Keratinocyte (primary cell): ENCODE measurements around the gene DDX49. TPM values are rescaled to one million over a fixed set of nuclear protein-coding genes. Genes with fewer than 3 reads are reported as not detected.

ENCODE experiments used
- DNase-seq: peaks from one replicate; pipeline ENCODE4 v3.0.0-alpha.2; 2011; ENCODE audit warnings: low read depth, missing footprints, low spot score
- FAIRE-seq: peaks from 2 replicates; lab custom pipeline; 2011; peaks lifted over from hg19 to GRCh38; lab: Jason Lieb, UNC
- H2AFZ ChIP-seq: 2 replicates; pipeline ENCODE4 v1.6.0; 2012; ENCODE audit warnings: low read length, control low read depth, inconsistent platforms; ENCODE audit not compliant: control insufficient read depth
- H3K27ac ChIP-seq: 2 replicates; pipeline ENCODE4 v1.5.1; 2011; ENCODE audit warnings: low read length; ENCODE audit not compliant: control insufficient read depth, insufficient read depth
- H3K27me3 ChIP-seq: 3 replicates; pipeline ENCODE4 v1.6.0; 2011; ENCODE audit warnings: low read length; ENCODE audit not compliant: control insufficient read depth, insufficient read depth; ENCODE audit errors: extremely low read depth
- H3K36me3 ChIP-seq, 2 experiments: 2 replicates in 1 of 2; 3 replicates in 1 of 2; pipeline ENCODE4 v1.5.1; 2011; ENCODE audit warnings: low read length in 2 of 2, mild to moderate bottlenecking in 1 of 2; ENCODE audit not compliant: control insufficient read depth in 2 of 2, insufficient read depth in 2 of 2; ENCODE audit errors: extremely low read depth in 1 of 2
- H3K4me1 ChIP-seq: 3 replicates; pipeline ENCODE4 v1.5.1; 2011; ENCODE audit warnings: low read length; ENCODE audit not compliant: control insufficient read depth, insufficient read depth; ENCODE audit errors: extremely low read depth
- H3K4me2 ChIP-seq: 3 replicates; pipeline ENCODE4 v1.6.0; 2011; ENCODE audit warnings: low read depth, low read length; ENCODE audit not compliant: control insufficient read depth, insufficient read depth; ENCODE audit errors: extremely low read depth
- H3K4me3 ChIP-seq, 3 experiments: fragments of 200-600 bp in 1 of 3; sonication (generic) in 1 of 3; 2 replicates in 2 of 3; 3 replicates in 1 of 3; pipeline ENCODE4 v1.5.1; 2011 to 2016; ENCODE audit warnings: low read length in 3 of 3, mild to moderate bottlenecking in 3 of 3, control low read depth in 2 of 3, inconsistent platforms in 1 of 3, low read depth in 1 of 3, mixed read lengths in 1 of 3, mixed run types in 1 of 3, moderate library complexity in 1 of 3; ENCODE audit not compliant: control insufficient read depth in 2 of 3, insufficient read depth in 2 of 3; ENCODE audit errors: extremely low read depth in 1 of 3
- H3K79me2 ChIP-seq: 2 replicates; pipeline ENCODE4 v1.6.0; 2012; ENCODE audit warnings: low read length; ENCODE audit not compliant: control insufficient read depth, insufficient read depth
- H3K9ac ChIP-seq: 3 replicates; pipeline ENCODE4 v1.6.0; 2011; ENCODE audit warnings: low read length; ENCODE audit not compliant: control insufficient read depth, insufficient read depth; ENCODE audit errors: extremely low read depth
- H3K9me1 ChIP-seq: 3 replicates; pipeline ENCODE4 v1.6.0; 2011; ENCODE audit warnings: low read length; ENCODE audit not compliant: control insufficient read depth, insufficient read depth; ENCODE audit errors: extremely low read depth
- H3K9me3 ChIP-seq: 2 replicates; pipeline ENCODE4 v1.5.1; 2012; ENCODE audit warnings: low read depth, low read length; ENCODE audit not compliant: control insufficient read depth
- H4K20me1 ChIP-seq: 3 replicates; pipeline ENCODE4 v1.6.0; 2011; ENCODE audit warnings: low read length; ENCODE audit not compliant: control insufficient read depth, insufficient read depth; ENCODE audit errors: extremely low read depth
- EZH2 ChIP-seq: IDR thresholded peaks from one replicate; pipeline ENCODE4 v1.6.1; 2012; ENCODE audit warnings: inconsistent platforms, mild to moderate bottlenecking, low read length, moderate library complexity
- dilution Hi-C: fragments of 300-500 bp; cut with MboI; formaldehyde crosslinking; loops from one replicate; pipeline ENCODE4 v1.7.0; 2020; ENCODE audit warnings: low sequenced_read_pairs; ENCODE audit not compliant: extremely low pct_ligation_motif_present
- polyA plus RNA-seq, 5 experiments: library from polyadenylated mRNA; depleted of rRNA in 3 of 5; stranded (reverse) in 3 of 5; stranded (forward) in 1 of 5; unstranded in 1 of 5; fragments of >200 nt; gene quantifications; 1 replicate in 1 of 5; 2 replicates in 3 of 5; 3 replicates in 1 of 5; pipeline versions ENCODE4 v1.2.1 to v1.2.3, GENCODE V29; 2011 to 2012; ENCODE audit warnings: missing spikeins in 2 of 5, low read depth in 1 of 5, low replicate concordance in 1 of 5
- TF ChIP-seq, protein P1 (sequence below), 3 experiments: IDR thresholded peaks in 1 of 3; conservative IDR thresholded peaks in 1 of 3; optimal IDR thresholded peaks in 1 of 3; 2 replicates in 2 of 3; 3 replicates in 1 of 3; pipeline versions ENCODE3 to v1.5.1; 2011; ENCODE audit warnings: low read length in 3 of 3, mild to moderate bottlenecking in 3 of 3, moderate library complexity in 2 of 3, control low read depth in 1 of 3, inconsistent platforms in 1 of 3; ENCODE audit not compliant: insufficient read depth in 2 of 3; ENCODE audit errors: extremely low read depth in 1 of 3

DDX49 gene
- polyA plus RNA-seq, 1 donor (not counting 4 experiments of a cell fraction or from before 2014, with no cell fraction given) = 39.2 TPM

DNA sequence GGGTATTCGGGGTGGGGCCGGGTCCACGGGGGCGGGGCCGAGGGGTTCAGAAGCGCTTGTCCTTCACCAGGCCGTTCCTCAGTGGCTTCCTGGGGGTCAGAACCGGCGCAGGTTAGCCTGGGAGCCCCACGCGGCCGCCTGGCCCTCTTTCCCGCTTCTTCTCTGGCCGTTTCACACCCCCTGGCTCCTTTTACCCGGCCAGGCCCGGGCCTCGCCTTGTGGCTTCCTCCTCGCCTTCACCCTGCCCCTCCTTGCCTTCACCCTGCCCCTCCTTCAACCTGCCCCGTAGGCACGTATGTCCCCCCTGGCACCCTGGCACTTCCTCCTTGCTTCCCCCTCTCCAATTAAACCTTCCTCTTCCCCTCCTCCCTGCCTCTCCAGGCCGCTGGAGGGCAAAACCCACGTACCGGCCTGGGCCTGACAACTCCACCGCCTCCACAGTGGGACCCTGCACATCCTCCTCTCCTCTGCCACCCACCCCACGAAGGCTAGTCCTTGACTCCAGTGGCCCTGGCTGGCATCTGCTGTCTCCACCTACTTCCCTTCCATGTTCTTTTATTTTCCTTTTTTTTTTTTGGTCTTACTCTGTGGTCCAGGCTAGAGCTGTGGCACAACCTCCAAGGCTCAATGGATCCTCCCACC lies 48.9 kb upstream of the DDX49 start:
- Histone ChIP-seq H3K36me3 (peaks cover 14 to 15% of the 10 kb centered on the region in 2 experiments), H3K79me2 (no peaks in the 10 kb centered on the region)

DNA sequence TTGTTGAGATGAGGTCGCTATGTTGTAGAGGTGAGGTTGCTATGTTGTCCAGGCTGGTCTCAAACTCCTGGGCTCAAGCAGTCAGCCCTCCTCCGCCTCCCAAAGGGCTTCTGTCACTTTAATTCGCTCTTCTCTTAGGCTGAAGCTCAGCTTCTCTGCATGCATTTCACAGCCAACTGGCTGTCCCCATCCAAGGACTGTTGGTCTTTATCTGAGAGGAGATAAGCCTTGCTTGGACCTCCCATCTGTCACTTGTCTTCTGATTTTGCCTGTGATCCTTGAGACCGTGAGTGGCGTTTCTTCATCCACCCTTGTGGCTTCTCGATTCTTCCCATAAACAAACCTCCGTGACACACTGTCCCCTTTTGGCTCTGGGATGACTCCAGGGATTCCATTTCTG lies 48.0 kb upstream of the DDX49 start:
- Histone ChIP-seq H4K20me1 (no peaks in the 10 kb centered on the region), H3K4me2 (no peak overlapping the region), H3K27ac (no peak overlapping the region), H3K79me2 (no peaks in the 10 kb centered on the region), H3K4me3 (no peak overlapping the region), H3K9me3 (no peaks in the 10 kb centered on the region), H3K4me1 (no peaks in the 10 kb centered on the region), H3K27me3 (peaks cover 6% of the 10 kb centered on the region), H3K36me3 (peaks cover 8 to 10% of the 10 kb centered on the region in 2 experiments), H3K9ac (no peak overlapping the region), H3K9me1 (no peaks in the 10 kb centered on the region), H2AFZ (no peak overlapping the region)
- FAIRE-seq = no peak
- dilution Hi-C loops = no loop called here
- TF ChIP-seq EZH2 = no peak
- TF ChIP-seq, protein P1, sequence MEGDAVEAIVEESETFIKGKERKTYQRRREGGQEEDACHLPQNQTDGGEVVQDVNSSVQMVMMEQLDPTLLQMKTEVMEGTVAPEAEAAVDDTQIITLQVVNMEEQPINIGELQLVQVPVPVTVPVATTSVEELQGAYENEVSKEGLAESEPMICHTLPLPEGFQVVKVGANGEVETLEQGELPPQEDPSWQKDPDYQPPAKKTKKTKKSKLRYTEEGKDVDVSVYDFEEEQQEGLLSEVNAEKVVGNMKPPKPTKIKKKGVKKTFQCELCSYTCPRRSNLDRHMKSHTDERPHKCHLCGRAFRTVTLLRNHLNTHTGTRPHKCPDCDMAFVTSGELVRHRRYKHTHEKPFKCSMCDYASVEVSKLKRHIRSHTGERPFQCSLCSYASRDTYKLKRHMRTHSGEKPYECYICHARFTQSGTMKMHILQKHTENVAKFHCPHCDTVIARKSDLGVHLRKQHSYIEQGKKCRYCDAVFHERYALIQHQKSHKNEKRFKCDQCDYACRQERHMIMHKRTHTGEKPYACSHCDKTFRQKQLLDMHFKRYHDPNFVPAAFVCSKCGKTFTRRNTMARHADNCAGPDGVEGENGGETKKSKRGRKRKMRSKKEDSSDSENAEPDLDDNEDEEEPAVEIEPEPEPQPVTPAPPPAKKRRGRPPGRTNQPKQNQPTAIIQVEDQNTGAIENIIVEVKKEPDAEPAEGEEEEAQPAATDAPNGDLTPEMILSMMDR (optimal IDR thresholded peaks at IDR 0.05 in 1 of 3, IDR thresholded peaks at IDR 0.05 in 1 of 3, conservative IDR thresholded peaks at IDR 0.05 in 1 of 3; ENCODE audit: extremely low read depth in 1 of 3, insufficient read depth in 2 of 3, low read length in 3 of 3) = no peak
- DNase-seq = no peak

More for the DNA sequence above, 48.9 kb upstream of the DDX49 start:
- Histone ChIP-seq H4K20me1 (no peaks in the 10 kb centered on the region), H3K9me3 (no peaks in the 10 kb centered on the region), H3K4me1 (no peaks in the 10 kb centered on the region), H3K9ac (no peak overlapping the region), H3K4me2 (no peak overlapping the region), H3K4me3 (no peak overlapping the region), H3K27me3 (peaks cover 6% of the 10 kb centered on the region), H3K9me1 (no peaks in the 10 kb centered on the region), H2AFZ (no peak overlapping the region), H3K27ac (no peak overlapping the region)
- DNase-seq (no peak), FAIRE-seq (no peak)
- TF ChIP-seq EZH2 = no peak
- TF ChIP-seq, protein P1 (optimal IDR thresholded peaks at IDR 0.05 in 1 of 3, IDR thresholded peaks at IDR 0.05 in 1 of 3, conservative IDR thresholded peaks at IDR 0.05 in 1 of 3; ENCODE audit: extremely low read depth in 1 of 3, insufficient read depth in 2 of 3, low read length in 3 of 3) = no peak
- dilution Hi-C loops = no loop called here
